ENCODE data around the gene SKAP1. TPM values are rescaled to one million over a fixed set of nuclear protein-coding genes. Genes with fewer than 3 reads are reported as not detected.
"Not testable (repeated sequence)": the region's sequence is repeated elsewhere in the genome, so short reads cannot be mapped to it uniquely, and the experiment has no call there.

SKAP1 gene
- total RNA-seq, 1 donor from 2014 or later, result not detected

- Mint-ChIP-seq H3K4me1 (ENCODE audit: low read depth, unreplicated experiment) (peaks cover 9% of the 10 kb centered on the region), H3K36me3 (ENCODE audit: unreplicated experiment) (peaks cover 9% of the 10 kb centered on the region), H3K9me3 (ENCODE audit: unreplicated experiment) (peaks cover 4% of the 10 kb centered on the region), H3K27me3 (ENCODE audit: unreplicated experiment) (peaks cover 10% of the 10 kb centered on the region), H3K4me3 (ENCODE audit: unreplicated experiment) (peak overlapping the region; percentile 23), H3K27ac (ENCODE audit: unreplicated experiment) (no peak overlapping the region)
- no peak for DNase-seq
- no peak for TF ChIP-seq CTCF (IDR thresholded peaks at IDR 0.05; ENCODE audit: partially characterized antibody, unreplicated experiment)
These were observed 858 bp downstream of the SKAP1 start for GRCh38 chr17:48429156-48429555.

- no peak for TF ChIP-seq CTCF (IDR thresholded peaks at IDR 0.05; ENCODE audit: partially characterized antibody, unreplicated experiment)
- no peak for DNase-seq
- Mint-ChIP-seq H3K36me3 (ENCODE audit: unreplicated experiment) (peaks cover 9% of the 10 kb centered on the region), H3K9me3 (ENCODE audit: unreplicated experiment) (peaks cover 4% of the 10 kb centered on the region), H3K27me3 (ENCODE audit: unreplicated experiment) (peaks cover 10% of the 10 kb centered on the region), H3K27ac (ENCODE audit: unreplicated experiment) (no peak overlapping the region), H3K4me3 (ENCODE audit: unreplicated experiment) (no peak overlapping the region), H3K4me1 (ENCODE audit: low read depth, unreplicated experiment) (no peaks in the 10 kb centered on the region)
These were observed 2.4 kb downstream of the SKAP1 start for GRCh38 chr17:48427598-48427997.

DNA sequence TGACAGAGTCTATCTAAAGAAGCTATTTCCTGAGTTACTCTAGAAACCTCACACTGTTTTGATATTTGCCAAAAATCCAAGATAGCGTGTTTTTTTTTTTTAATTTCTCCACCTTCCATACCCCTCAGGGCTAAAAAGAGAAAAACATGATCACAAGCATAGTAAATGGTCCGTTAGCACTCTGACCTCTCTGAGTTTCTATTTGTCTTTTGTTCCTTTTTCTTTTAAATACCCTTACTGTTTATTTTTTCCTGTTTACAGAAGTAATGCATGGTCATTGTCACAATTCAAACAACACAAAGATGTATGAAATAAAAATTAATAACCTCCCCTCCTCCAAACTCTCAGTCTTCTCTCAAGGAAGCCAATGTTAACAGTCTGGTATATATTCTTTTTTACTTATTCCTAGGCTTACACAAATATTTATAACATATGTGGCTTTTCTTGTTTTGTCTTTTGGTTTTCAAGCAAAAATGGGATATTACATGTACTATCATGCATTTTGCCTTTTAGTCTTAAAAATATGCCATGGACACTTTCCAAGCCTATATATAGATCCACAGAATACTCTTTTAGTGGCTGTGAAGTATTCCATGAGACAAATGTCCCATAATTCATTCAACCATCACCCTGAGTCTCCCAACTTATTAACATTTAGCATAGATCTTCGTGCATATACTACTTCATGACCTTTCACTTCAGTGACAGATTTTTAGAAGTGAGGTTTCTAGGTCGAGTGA is 3.1 kb downstream of the SKAP1 start:
- peaks cover 4% of the 10 kb centered on the region for H3K9me3 Mint-ChIP-seq (ENCODE audit: unreplicated experiment)
- no peak for DNase-seq
- no peak overlapping the region for H3K4me3 Mint-ChIP-seq (ENCODE audit: unreplicated experiment)
- peaks cover 10% of the 10 kb centered on the region for H3K27me3 Mint-ChIP-seq (ENCODE audit: unreplicated experiment)
- H3K27ac Mint-ChIP-seq (ENCODE audit: unreplicated experiment), result no peak overlapping the region
- H3K4me1 Mint-ChIP-seq (ENCODE audit: low read depth, unreplicated experiment), result no peaks in the 10 kb centered on the region
- peaks cover 9% of the 10 kb centered on the region for H3K36me3 Mint-ChIP-seq (ENCODE audit: unreplicated experiment)
- TF ChIP-seq CTCF (IDR thresholded peaks at IDR 0.05; ENCODE audit: partially characterized antibody, unreplicated experiment), result no peak

DNA sequence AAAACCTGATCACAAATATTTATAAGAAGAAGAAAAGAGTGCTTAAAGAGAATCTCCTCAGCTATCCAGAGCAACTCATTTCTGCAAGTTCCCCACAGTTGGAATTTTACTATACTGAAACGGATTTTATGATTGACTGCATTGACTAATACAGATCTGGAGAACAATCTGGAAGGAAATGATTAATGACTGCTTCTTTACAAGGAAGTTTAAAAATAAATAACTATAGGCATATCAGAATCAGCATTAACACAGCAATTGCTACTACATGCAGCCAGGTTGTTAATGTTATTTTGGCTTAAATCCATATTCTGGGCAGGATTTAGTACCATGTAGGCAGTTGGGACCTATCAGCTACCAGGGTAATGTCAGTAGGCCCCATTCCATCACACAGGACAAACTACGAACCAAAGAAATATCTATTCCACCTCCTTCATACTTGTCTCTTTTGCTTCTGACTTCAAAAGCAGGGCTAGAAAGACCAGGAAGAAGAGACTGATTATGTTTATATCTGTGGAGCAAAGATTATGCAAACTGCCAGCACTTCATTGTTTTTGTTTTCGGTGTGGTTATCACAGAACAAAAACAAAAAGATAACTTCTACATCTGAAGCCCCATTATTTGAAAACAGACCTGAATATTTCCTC is 3.9 kb downstream of the SKAP1 start:
- no peak for DNase-seq
- peaks cover 9% of the 10 kb centered on the region for H3K36me3 Mint-ChIP-seq (ENCODE audit: unreplicated experiment)
- H3K4me1 Mint-ChIP-seq (ENCODE audit: low read depth, unreplicated experiment), result no peaks in the 10 kb centered on the region
- TF ChIP-seq CTCF (IDR thresholded peaks at IDR 0.05; ENCODE audit: partially characterized antibody, unreplicated experiment), result no peak
- H3K27me3 Mint-ChIP-seq (ENCODE audit: unreplicated experiment), result peaks cover 7% of the 10 kb centered on the region
- no peak overlapping the region for H3K4me3 Mint-ChIP-seq (ENCODE audit: unreplicated experiment)
- H3K9me3 Mint-ChIP-seq (ENCODE audit: unreplicated experiment), result peaks cover 4% of the 10 kb centered on the region
- no peak overlapping the region for H3K27ac Mint-ChIP-seq (ENCODE audit: unreplicated experiment)

- not testable (repeated sequence) for DNase-seq
These were observed 8.0 kb downstream of the SKAP1 start for GRCh38 chr17:48422060-48422459.

More at GRCh38 chr17:48422060-48422459, 8.0 kb downstream of the SKAP1 start:
- H3K4me3 Mint-ChIP-seq (ENCODE audit: unreplicated experiment); H3K9me3 Mint-ChIP-seq (ENCODE audit: unreplicated experiment); H3K27ac Mint-ChIP-seq (ENCODE audit: unreplicated experiment); H3K4me1 Mint-ChIP-seq (ENCODE audit: low read depth, unreplicated experiment); H3K36me3 Mint-ChIP-seq (ENCODE audit: unreplicated experiment); H3K27me3 Mint-ChIP-seq (ENCODE audit: unreplicated experiment): not testable (repeated sequence)
